NCI-H146 (cell line): Measurements from ENCODE around the gene WBP11.

Source experiments
- DNase-seq: peaks from one replicate; lab custom pipeline; 2025; lab: John Stamatoyannopoulos, UW

The WBP11 gene

GRCh38 chr12:14824012-14824634, 20.8 kb upstream of the WBP11 start:
- DNase-seq: no peak

- DNase-seq: no peak
Observed at GRCh38 chr12:14814014-14814413, 10.7 kb upstream of the WBP11 start, which contains the start of gene SMCO3. SMCO3 (minus strand) TSS chr12:14814182; CDS start chr12:14806680, 7,502 bp downstream.

GRCh38 chr12:14811486-14811885, 8.2 kb upstream of the WBP11 start:
- DNase-seq: no peak

DNA sequence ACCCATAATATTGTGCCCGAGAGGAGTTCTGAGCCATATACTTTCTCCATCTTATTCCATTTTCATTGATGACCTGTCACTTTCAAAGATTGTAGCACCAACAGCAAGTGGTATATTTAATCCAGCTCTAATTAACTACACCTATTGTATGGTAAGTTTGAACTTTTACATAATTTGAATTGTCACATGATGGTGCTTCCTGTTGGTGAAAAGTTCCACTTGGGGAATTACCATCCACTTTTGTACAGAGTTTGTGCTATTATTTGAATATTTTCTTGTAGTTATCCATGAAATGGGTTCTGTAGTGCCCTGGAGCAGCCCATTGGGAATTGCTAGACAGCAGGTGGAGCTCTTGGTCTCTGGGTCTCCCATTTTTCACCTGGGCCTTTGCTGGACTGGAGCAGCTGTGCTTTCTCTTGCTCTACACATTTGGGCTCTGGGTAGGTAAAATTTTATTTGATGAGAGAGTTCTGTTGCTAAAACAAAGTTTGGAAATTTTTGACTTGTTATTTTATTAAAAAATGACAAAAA, 7.7 kb upstream of the WBP11 start:
- DNase-seq: peak; percentile 9

DNA sequence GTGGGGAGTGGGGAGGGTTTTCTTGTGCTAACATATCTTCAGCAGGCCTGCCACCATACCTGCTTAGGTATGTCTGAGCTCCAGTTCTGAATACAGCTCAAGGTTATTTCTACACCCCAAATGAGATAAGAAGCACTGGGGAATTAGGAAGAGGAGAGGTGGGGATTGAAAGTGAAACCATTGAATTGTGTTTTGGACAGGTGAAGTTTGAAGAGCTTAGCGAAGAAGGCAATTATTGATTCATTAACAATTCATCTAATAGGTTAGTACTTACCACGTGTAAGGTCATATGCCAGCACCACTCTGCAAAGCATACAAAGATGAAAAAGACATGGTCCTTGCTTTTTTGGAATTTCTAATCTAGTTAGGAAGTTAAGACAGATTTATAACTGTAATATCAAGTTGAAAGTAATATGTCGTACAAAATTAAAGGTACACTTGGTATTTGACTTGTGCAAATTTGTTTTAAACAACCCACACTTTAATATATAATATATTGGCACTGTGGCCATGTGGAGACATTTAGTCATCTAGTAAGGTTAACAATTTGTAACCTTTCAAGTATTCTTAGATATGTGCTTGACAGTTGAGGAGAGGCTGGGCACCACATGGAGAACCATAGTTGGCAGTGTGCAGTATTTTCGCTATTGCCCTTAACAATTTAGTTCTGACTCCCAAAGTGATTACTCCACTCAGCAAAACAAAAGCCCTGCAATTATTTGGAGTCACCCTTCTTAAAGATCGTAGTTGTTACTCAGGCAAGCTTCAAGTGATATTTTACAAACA, 7.1 kb upstream of the WBP11 start:
- DNase-seq: no peak

GRCh38 chr12:14803830-14804160, 517 bp upstream of the WBP11 start:
- DNase-seq: no peak

GRCh38 chr12:14802721-14803010, 612 bp downstream of the WBP11 start:
- DNase-seq: peak; percentile 39

DNA sequence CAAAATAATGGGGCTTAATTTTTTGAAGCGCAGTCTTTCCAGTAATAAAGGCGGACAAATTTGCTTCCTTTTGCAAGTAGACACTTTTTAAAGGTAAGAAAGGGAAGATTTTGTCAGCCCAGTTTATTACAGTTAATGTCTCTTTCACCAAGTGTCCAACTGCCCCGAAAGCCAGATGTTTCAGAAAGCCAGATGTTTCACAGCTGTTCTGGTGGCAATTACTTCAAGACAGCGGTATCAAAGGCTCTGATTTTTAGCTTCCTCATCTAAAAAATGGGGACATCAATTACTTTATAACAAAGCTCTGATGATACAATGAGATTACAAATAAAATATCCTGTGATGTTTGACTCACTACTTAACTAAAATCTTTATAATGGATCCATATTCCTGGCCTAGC, 1.0 kb downstream of the WBP11 start:
- DNase-seq: no peak

DNA sequence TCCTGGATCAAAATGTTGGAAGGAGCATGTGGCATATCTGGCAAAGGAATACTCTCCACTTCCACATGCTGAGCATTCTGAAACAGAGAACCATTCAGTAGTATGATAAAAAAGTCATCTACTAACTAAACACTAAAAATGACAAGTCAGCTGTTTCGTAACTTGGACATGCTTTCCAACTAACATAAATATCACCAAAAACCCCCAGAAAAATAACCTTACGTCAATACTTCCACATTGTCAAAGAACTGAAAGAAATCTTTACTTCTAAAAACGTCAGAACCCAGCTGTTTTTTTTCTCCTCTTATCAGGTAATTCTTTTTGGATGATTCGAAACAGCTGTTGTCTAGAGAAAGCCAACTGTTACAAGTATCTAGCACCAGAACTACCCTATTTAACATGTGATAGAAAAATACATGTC, 8.2 kb downstream of the WBP11 start:
- no peak for DNase-seq

DNA sequence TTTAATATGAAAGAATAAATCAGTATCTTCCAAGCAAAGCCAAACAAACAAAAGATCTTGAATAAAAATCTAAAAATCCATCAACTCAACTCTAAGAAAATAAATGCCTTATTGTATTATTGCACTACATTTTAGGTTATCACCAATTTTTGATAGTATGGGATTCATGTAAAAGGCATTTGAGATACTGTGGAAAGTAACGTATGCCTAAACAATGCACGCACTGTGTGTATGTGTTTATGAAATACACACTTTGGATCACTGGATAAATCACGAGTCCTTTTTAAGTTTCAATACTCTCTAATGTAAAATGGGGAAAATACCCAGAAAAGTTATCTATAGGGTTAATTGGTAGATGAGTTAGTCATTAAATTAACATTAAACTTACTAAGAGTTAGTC, 17.7 kb downstream of the WBP11 start:
- no peak for DNase-seq

DNA sequence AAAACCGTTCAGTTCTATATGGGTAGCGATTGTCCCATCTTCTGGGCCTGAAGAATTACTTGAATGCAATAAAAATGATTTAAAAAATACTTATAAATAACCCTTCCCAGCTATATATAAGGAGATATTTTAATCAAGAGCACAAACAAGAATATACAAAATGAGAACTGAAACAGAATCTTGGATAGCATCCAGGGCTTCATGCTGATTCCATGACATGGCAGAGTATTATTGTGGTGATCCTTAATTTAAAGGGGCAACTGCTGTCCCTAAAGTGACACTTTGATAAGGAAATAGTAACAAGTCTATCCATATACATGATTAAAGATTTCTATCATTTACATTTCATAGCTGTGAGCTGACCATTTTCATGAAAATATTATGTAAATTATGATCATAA, 18.8 kb downstream of the WBP11 start:
- no peak for DNase-seq

GRCh38 chr12:14782756-14783155, 20.5 kb downstream of the WBP11 start:
- no peak for DNase-seq

- DNase-seq: no peak
Observed at GRCh38 chr12:14781563-14781962, 21.7 kb downstream of the WBP11 start.

- DNase-seq: no peak
Observed at GRCh38 chr12:14780859-14781258, 22.4 kb downstream of the WBP11 start.

DNA sequence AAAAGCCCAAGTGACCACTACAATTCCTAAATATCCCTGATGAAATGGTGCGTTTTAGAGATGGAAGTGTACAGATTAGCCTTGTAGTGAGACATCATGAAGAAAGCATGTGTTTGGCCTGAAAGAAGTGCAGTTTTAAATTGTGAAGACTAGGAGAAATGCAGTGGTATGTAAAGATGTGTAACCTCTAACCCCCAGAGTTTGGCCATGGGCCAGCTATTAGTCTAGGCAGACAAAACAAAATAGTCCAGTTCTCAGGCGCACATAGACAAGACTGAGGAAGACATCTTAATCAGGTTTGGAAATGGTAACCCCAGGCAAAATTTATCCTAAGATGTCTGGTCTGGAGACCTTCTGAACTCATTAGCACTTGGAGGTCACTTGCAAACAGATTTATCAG, 23.4 kb downstream of the WBP11 start:
- DNase-seq: no peak

DNA sequence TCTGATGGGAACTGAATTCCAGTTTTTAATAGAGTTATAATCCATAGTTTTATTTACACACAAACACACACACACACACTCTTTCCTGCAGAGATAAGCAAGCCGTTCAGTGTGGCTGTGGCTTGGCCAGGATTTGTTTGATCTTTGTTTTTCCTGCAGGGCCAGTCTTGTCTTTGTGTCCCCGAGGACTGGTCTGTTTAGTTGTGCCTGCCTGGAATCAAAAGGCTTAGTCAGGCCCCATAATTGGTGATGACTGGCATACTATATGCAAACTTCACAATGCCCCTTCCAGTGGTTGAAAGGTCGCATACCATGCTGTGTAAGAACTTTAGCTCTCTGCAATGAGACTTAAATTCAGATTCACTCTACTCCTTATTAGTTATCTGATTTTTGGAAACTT, 26.0 kb downstream of the WBP11 start:
- peak; percentile 44 for DNase-seq

DNA sequence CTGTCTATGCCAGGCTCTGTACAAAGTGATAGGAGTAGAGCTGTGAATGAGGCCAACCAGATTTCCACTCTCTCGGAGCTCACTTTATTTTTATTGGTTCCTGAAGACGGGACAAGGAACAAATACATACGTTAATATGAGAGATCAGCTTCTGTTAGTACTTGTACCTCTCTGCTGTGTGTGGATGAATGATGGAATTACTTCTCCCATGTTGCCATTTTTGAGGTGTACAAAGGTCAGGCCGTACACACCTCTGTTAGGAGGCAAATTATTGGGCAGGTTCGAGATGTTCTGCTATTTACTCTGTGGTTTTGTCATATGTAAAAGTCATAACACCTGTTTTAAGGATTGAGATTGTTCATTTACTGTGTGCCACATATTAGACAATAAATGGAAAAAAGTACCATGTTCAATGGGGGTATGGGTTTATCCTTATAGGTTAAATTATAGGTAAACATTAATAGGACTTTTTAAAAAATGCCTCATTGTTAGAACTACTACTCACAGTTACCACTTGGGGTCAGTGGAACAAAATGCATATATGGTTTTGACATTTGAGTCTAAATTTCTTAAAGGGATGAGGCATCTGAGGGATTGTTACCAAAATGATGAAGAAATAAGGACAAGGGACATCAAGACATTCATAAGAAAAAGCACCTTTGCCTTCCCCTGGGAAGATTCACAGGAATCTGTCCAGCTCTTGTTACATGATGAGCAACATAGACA, 26.9 kb downstream of the WBP11 start:
- no peak for DNase-seq

GRCh38 chr12:14775636-14775980, 27.7 kb downstream of the WBP11 start:
- no peak for DNase-seq

DNA sequence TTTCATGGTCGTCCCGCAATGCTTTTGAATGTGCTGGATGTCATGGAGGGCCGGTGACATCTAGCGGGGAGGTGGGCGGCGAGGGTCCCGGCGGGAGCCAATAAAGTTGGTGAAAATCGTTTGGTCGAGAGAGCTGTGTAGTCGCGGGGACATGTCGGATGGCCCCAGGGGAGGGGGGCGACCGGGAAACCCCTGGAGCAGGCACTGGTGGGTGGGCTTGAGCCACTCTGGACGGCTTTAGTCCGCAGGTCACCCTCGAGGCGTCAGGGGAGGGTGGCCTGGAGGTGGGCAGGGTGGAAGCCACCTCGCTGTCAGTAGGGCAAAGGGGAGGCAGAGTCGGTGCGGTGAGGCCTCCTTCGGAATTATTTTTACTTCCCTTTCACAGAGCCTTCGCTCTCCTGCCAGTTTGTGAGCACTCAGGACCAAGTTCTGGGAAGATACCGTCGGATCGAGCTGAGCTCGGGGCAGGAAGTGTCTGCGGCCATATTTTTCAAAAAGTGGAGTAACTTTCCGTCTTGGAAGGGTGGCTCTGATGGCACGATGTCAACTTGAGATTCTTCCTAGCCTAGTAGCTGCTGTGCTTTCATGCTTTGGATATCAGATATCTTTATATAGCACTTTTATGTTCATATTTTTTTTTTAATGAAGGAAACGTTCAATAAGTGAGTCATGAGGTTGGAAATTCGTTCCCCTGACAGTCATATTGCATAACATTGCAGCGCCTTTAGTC, 28.2 kb downstream of the WBP11 start:
- no peak for DNase-seq

- peak; percentile 63 for DNase-seq
Observed at GRCh38 chr12:14774074-14774905, 29.0 kb downstream of the WBP11 start.

GRCh38 chr12:14773685-14774073, 29.6 kb downstream of the WBP11 start:
- no peak for DNase-seq

DNA sequence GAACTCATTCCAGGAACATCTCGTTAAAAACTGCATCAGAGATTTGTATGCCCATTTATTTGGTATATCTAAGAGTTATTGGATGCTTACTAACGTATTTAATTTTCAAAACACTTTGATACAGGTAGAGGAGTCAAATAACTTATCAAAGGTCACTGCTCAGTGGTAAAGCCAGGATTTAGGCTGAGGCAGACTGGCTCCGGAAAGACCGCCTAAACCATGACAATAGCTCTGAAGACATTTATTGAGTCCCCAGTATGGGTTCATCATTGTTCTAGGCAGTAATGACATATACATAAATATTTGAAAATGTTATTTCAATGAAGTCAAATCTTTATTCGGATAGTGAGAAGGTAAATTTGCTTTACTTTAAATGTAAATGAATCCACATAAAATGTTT, 30.3 kb downstream of the WBP11 start:
- DNase-seq: no peak
